T-helper 2 cell treated with Interferon-gamma antibody and Interleukin-4, amounts not matched to agents 5 μg/mL and 100 μg/mL, for 36 hours (primary cell): ENCODE data around the gene ID2.

Source experiments
- DNase-seq: peaks from one replicate; pipeline ENCODE4 v3.0.0; 2021; ENCODE audit warnings: low spot score
- H3K27ac Mint-ChIP-seq: one replicate; pipeline ENCODE4 v1.8.0; 2021; ENCODE audit warnings: mild to moderate bottlenecking, mixed read lengths
- H3K27me3 Mint-ChIP-seq: one replicate; pipeline ENCODE4 v1.8.0; 2021; ENCODE audit warnings: low read depth, mixed read lengths
- H3K36me3 Mint-ChIP-seq: one replicate; pipeline ENCODE4 v1.8.0; 2021; ENCODE audit warnings: low read depth, mixed read lengths
- H3K4me1 Mint-ChIP-seq: one replicate; pipeline ENCODE4 v1.8.0; 2021; ENCODE audit warnings: low read depth, mixed read lengths
- H3K4me3 Mint-ChIP-seq: one replicate; pipeline ENCODE4 v1.8.0; 2022; ENCODE audit warnings: mild to moderate bottlenecking, moderate library complexity, mixed read lengths
- H3K9me3 Mint-ChIP-seq: one replicate; pipeline ENCODE4 v1.8.0; 2021; ENCODE audit warnings: mixed read lengths

The ID2 gene

DNA sequence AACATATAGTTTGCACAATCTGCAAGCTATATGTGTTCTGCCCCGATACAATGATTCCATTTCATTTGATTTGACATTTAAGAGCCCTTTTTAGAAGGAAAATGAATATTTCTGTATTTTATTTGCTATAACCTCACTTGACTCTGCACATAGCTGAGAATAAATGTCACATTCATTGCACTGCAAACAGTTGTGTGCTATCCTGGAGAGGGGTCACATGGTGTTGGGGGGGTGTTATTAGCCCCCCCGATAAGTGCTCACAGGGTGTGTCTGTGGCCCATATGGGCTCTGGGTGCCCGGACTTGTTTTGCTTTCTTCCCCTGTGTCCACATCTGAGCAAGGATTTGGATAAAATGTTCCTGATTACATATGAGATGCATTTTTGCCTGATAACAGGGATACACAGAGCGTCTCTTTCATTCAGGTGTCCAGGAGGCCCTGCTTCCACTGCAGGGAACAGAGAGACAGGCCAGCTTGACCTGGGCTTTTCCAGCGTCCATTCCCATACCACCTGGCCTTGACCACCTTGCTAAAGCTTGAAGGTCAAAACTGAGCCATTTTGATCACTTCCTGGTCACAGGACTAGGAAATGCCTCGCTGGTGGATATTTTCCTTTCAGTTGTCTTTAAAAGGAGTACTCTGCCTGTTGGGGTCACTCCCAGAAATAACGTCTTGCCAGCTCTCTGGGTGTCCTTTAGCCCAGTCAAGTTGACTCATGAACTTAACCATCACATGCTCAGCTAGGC lies 38.4 kb upstream of the ID2 start:
- peaks cover 16% of the 10 kb centered on the region for H3K27me3 Mint-ChIP-seq
- DNase-seq, result no peak
- peaks cover 10% of the 10 kb centered on the region for H3K9me3 Mint-ChIP-seq
- no peak overlapping the region for H3K27ac Mint-ChIP-seq
- H3K4me3 Mint-ChIP-seq, result no peak overlapping the region
- no peaks in the 10 kb centered on the region for H3K36me3 Mint-ChIP-seq
- no peaks in the 10 kb centered on the region for H3K4me1 Mint-ChIP-seq

DNA sequence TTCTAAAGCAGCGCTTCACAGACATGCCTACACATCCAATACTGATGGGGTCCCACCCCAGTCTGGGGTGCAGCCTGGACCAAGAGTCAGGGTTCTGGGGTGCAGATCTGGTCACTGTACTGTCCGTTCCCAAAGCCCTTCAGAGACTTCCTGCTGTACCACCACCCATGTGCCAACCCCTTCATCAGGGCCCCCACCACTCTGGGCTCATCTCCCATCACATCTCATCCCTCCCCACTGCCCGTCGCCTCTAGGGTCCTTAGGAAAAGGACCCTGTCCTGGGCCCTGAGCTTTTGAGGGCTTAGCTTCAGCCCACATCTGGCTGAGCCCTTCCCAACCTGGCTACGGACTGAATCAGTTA lies 37.9 kb upstream of the ID2 start:
- Mint-ChIP-seq H3K36me3 (no peaks in the 10 kb centered on the region), H3K4me1 (no peaks in the 10 kb centered on the region), H3K9me3 (peaks cover 10% of the 10 kb centered on the region), H3K27ac (no peak overlapping the region), H3K4me3 (no peak overlapping the region), H3K27me3 (peaks cover 15% of the 10 kb centered on the region)
- DNase-seq, result no peak

DNA sequence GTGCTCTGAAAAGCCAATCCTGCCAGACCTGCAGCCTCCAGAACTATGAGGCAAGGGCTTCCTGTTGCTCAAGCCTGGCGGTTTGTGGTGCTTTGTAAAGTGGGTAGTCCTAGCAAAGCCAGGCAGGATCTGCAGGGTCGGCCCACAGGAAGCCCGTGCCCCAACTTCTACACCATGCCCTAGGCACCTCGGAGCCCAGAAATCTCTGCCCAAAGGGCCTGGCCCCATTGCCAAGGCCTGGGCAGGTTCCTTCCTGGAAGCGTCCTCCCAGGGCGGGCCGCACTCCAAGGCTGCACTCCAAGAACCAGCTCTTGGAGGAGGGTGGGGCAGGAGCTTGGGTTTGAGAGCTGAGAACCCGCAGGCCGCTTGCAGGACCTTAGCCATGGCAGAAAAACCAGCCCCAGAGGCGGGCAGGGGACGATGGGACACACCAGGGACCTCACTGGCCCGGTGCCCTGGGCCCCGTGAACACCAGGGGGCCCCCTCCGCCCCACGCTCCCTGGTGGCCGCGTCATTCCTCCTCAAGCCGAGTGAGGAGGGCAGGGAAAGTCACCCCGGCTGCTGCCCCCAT lies 37.2 kb upstream of the ID2 start:
- Mint-ChIP-seq H3K27ac (no peak overlapping the region), H3K27me3 (peaks cover 8% of the 10 kb centered on the region), H3K4me3 (no peak overlapping the region), H3K4me1 (no peaks in the 10 kb centered on the region), H3K9me3 (peaks cover 10% of the 10 kb centered on the region), H3K36me3 (no peaks in the 10 kb centered on the region)
- DNase-seq, result no peak

DNA sequence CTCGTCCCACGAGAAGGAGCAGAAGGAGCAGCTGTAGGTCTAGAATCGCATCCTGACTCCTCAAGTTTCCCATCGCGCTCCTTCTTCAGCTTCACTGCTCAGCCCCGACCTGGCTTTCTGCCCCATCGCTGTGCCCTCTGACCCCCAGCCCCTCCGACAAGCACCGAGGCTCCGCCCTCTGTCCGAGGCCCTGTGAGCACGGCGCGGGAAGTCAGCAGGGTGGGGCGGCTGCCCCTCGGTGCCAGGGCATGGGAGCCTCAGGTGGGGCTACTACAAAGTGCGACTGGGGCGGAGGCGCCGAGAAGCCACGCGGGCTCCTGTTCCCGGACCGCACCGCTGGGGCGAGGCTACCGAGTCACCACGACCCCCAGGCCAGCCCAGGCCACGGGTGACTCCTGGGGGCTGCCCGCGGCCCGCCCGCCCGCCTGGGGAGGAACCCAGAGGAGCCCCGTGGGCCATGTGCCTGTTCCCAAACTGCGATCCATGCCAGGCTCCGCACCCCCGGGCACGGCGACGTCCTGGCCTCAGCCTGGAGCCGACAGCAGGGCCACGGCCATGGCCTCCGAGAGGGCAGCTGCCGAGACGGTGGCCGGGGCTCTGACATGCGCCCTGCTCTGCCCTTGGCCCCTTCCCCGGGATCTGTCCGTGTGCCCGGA lies 36.6 kb upstream of the ID2 start:
- peaks cover 6% of the 10 kb centered on the region for H3K27me3 Mint-ChIP-seq
- H3K4me1 Mint-ChIP-seq, result no peaks in the 10 kb centered on the region
- H3K4me3 Mint-ChIP-seq, result no peak overlapping the region
- H3K27ac Mint-ChIP-seq, result no peak overlapping the region
- no peak for DNase-seq
- H3K36me3 Mint-ChIP-seq, result no peaks in the 10 kb centered on the region
- H3K9me3 Mint-ChIP-seq, result peaks cover 10% of the 10 kb centered on the region

DNA sequence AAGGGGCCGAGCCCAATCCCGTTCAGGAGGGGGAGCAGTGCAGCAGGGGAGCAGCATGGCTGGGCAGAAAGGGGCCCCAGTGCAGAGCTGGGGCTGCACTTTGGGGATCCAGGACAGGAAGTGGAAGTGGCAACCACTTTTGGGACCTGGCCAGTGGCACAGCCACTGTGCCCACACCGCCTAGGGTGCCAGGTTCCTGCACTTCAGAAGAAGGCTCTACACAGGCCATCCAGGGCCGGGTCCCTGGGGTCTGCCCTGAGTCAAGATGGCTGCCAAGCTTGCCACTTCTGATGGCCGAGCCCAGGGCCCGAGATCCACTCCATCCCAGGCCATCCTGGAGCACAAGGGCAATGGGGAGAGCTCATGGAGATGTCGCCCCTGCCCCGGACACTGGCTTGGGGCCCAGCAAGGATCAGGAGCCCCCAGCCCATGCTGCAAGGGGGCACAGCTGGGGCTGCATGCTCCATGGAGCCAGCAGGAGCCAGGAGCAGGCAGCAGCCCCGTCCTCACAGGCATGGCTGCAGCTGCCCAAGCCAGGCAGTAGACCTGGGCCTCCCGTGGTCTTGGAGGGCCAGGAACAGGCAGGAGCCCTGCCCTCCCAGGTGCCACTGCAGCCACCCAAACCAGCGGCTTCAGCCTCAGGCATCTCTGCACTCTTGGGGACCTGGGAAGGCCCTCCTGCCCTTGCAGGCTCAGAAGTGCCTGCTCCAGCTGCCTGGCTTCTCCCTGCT lies 35.0 kb upstream of the ID2 start:
- H3K9me3 Mint-ChIP-seq, result peaks cover 10% of the 10 kb centered on the region
- no peaks in the 10 kb centered on the region for H3K36me3 Mint-ChIP-seq
- H3K27ac Mint-ChIP-seq, result no peak overlapping the region
- no peak for DNase-seq
- no peak overlapping the region for H3K4me3 Mint-ChIP-seq
- no peaks in the 10 kb centered on the region for H3K4me1 Mint-ChIP-seq
- peaks cover under 1% of the 10 kb centered on the region for H3K27me3 Mint-ChIP-seq

DNA sequence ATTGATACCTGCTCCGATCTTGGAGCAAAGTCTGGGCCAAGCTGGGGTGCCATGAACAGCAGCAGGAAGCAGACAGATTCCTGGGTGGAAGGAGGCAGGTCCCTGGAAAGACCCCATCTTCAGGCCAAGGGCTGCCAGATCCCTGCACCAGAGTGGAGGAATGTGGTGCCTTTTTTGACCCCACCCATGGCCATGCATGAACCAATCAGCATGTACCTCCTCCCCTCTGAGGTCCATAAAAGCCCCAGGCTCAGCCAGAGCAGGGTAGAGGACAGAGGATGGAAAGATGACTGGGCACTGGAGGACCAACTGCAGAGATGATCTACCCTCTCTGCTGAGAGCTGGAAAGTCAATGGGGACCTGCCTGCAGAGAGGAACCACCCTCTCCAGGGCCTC lies 34.4 kb upstream of the ID2 start:
- H3K27me3 Mint-ChIP-seq, result no peaks in the 10 kb centered on the region
- H3K4me1 Mint-ChIP-seq, result no peaks in the 10 kb centered on the region
- H3K9me3 Mint-ChIP-seq, result peaks cover 10% of the 10 kb centered on the region
- no peaks in the 10 kb centered on the region for H3K36me3 Mint-ChIP-seq
- no peak overlapping the region for H3K4me3 Mint-ChIP-seq
- no peak overlapping the region for H3K27ac Mint-ChIP-seq
- no peak for DNase-seq

DNA sequence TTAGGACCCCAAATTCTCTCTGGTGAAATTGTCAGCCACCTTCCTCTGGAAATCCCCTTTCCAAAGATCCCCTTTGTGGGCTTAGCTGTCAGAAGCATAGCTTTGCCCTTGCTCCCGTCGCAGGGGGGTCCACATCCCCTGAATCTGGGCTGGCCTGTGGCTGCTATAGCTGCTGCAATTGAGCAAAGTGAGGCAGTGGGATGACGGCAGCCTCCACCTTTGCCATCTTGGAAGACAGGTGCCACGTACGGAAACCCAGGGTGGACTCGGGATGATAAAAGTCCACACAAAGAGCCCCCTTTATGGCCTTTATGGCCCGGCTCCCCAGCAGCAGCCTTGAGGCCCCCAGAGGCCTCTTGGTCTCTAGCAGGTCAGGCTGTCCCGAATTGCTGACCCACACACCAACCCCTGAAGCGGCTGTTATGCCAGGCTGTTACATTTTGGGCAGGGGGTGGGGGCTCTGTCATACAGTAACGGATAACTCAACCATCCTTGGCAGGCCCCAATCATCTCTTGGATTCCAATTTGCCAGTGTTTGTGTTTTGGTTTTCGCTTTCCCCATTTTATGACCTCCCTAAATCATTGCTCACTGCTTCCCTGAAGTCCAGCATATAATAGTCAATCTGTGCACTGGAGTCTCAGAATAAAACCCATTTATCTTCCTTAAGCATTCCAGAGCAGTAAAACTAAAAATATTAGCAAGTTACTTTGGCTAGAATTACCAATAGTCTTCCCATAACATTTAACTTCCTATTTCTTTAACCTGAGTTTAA lies 33.2 kb upstream of the ID2 start:
- Mint-ChIP-seq H3K9me3 (peaks cover 10% of the 10 kb centered on the region), H3K27ac (no peak overlapping the region)

DNA sequence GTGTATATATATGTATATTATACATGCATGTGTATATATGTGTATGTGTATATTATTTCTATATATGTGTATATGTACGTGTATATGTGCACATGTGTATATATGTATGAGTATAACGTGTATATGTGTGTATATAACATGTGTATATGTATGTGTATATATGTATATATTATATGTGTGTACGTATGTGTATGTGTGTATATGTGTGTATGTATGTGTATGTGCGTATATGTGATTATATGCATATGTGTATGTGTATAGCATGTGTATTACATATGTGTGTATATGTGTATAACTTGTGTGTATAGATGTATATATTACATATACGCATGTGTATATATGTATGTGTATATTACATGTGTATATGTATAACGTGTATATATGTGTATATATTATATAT lies 32.1 kb upstream of the ID2 start:
- Mint-ChIP-seq H3K4me1 (no peaks in the 10 kb centered on the region), H3K27ac (no peak overlapping the region), H3K27me3 (peaks cover 7% of the 10 kb centered on the region), H3K4me3 (no peak overlapping the region), H3K9me3 (peaks cover 10% of the 10 kb centered on the region), H3K36me3 (no peaks in the 10 kb centered on the region)
- DNase-seq, result no peak

More for the DNA sequence above, 33.2 kb upstream of the ID2 start:
- Mint-ChIP-seq H3K27me3 (peaks cover 6% of the 10 kb centered on the region), H3K36me3 (no peaks in the 10 kb centered on the region), H3K4me1 (no peaks in the 10 kb centered on the region), H3K4me3 (no peak overlapping the region)
- no peak for DNase-seq

DNA sequence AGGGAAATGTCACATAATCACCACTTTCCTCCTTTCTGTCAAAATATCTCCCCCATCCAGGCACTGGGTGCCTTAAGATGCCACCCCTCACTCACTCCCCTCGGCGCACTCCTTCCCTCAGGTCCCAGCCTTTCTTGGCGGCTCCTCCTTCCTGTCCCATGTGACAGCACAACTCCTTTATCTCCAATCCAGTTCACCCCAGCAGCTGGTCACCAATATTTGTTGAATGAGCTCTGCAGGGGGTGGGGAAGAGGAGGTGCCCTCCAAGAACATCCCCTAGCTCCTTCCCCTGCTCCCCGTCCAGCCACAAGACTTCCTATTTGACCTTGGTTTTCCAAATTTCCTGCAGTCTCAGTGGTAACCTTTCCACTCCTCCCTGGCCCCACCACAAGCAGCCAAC lies 31.6 kb upstream of the ID2 start:
- H3K4me1 Mint-ChIP-seq, result no peaks in the 10 kb centered on the region
- H3K4me3 Mint-ChIP-seq, result no peak overlapping the region
- peaks cover 10% of the 10 kb centered on the region for H3K9me3 Mint-ChIP-seq
- no peaks in the 10 kb centered on the region for H3K36me3 Mint-ChIP-seq
- H3K27me3 Mint-ChIP-seq, result peaks cover 11% of the 10 kb centered on the region
- no peak overlapping the region for H3K27ac Mint-ChIP-seq
- DNase-seq, result no peak

DNA sequence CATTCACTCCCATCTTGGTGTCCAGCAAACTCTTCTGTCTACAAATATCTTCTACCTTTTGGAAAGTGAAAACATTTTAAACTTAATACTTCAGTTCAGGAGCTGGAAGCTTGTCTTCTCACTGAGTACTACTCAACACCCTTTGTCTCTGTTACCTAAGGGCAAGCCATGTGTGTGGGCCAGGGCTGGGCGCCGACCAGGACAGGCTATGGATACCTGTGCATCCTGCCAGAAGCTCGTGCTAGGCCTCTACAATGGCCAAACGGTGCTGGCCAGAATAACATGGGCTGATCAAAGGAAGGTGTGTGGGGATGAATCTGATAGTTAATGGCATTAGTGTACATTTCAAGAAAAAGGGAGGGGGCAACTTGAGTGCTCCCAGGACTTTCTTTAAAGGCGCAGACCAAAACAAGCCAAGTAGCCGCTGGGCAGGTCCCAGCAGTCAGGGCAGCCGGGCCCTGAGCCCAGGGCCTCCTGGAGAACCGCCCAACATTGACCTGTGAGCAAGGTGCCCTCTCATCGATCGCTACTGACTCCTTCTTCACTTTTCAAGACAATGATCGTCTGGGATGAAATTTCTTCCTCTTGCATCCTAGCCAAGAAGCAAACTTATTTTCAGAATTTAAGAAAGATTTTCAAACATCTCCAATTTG lies 29.0 kb upstream of the ID2 start:
- H3K27ac Mint-ChIP-seq, result no peak overlapping the region
- H3K4me3 Mint-ChIP-seq, result no peak overlapping the region

DNA sequence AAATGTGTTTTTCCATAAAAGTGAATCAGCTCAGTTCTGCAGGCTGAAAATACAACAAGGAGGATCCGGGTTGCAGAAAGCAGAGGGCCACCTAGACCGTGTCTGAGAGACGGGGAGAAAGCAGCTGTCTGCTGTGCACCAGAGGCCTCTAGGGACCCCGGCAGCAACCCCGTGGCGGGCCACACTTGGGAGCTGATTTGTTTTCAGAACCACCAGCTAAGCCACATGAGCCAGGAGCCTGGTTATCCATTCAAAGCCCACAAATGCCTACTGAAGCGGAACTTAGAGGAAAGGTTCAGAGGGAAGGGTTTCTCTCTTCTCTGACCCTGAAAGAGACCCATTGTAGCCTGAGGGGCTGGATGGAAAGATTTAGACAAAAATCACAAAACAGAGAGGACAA lies 28.4 kb upstream of the ID2 start:
- Mint-ChIP-seq H3K27ac (no peak overlapping the region), H3K27me3 (peaks cover 26% of the 10 kb centered on the region), H3K36me3 (no peaks in the 10 kb centered on the region), H3K4me1 (peaks cover 14% of the 10 kb centered on the region), H3K9me3 (no peaks in the 10 kb centered on the region), H3K4me3 (no peak overlapping the region)
- DNase-seq, result no peak

More for the DNA sequence above, 29.0 kb upstream of the ID2 start:
- Mint-ChIP-seq H3K9me3 (peaks cover 4% of the 10 kb centered on the region), H3K36me3 (no peaks in the 10 kb centered on the region), H3K27me3 (peaks cover 25% of the 10 kb centered on the region), H3K4me1 (peaks cover 13% of the 10 kb centered on the region)
- DNase-seq, result no peak

DNA sequence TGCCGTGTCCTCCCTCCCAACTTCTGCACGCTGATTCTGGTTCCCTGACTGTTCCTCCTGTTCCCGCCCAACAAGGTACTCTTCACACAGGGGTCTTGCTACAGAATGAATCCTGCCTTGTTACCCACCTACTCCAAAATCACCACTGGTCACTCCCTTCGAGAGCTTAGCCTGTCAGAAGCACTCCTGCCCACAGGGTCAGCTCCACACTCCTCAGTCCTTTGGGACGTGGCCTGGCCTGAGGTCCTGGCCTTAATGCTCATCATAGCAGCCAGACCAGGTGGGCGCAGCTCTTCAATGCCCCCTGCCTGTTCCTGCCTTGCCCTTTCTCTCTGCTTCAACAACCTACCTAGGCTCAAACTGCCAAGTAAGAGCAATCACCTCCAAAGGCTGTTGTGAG lies 27.8 kb upstream of the ID2 start:
- H3K27me3 Mint-ChIP-seq, result peaks cover 26% of the 10 kb centered on the region
- no peak overlapping the region for H3K4me3 Mint-ChIP-seq
- H3K9me3 Mint-ChIP-seq, result no peaks in the 10 kb centered on the region
- H3K27ac Mint-ChIP-seq, result no peak overlapping the region
- H3K4me1 Mint-ChIP-seq, result peaks cover 14% of the 10 kb centered on the region
- no peak for DNase-seq
- no peaks in the 10 kb centered on the region for H3K36me3 Mint-ChIP-seq

DNA sequence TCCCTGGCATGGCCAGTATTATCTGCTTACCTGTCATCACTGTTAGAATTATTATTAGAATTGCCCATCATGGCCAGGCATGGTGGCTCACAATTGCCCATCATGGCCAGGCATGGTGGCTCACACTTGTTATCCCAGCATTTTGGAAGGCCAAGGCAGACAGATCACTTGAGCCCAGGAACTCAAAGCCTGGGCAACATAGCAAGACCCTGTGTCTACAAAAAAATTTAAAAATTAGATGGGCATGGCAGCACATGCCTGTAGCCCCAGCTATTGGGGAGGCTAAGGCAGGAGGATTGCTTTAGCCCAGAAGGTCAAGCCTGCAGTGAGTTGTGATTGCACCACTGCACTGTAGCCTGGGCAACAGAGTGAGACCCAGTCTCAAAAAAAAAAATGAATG lies 27.4 kb upstream of the ID2 start:
- Mint-ChIP-seq H3K36me3 (no peaks in the 10 kb centered on the region), H3K4me1 (peaks cover 14% of the 10 kb centered on the region), H3K4me3 (no peak overlapping the region), H3K27ac (no peak overlapping the region), H3K9me3 (no peaks in the 10 kb centered on the region), H3K27me3 (peaks cover 26% of the 10 kb centered on the region)
- DNase-seq, result no peak
